ENCODE data around the gene LARP4B.

Gene LARP4B

GRCh38 chr10:759898-760477, 171.5 kb downstream of the LARP4B start:
- Histone ChIP-seq H3K79me2 (ENCODE audit: low read length) (no peaks in the 10 kb centered on the region), H3K4me2 (ENCODE audit: low read length) (no peak overlapping the region), H2AFZ (ENCODE audit: low read depth, low read length) (no peak overlapping the region), H3K4me1 (ENCODE audit: low read length) (no peaks in the 10 kb centered on the region), H3K27ac (ENCODE audit: low read length) (no peak overlapping the region), H4K20me1 (ENCODE audit: insufficient read depth, low read length) (no peaks in the 10 kb centered on the region), H3K36me3 (replicated peaks; ENCODE audit: low read depth, low read length) (no peaks in the 10 kb centered on the region), H3K9ac (ENCODE audit: low read length) (no peak overlapping the region), H3K4me3 (ENCODE audit: low read length) (no peak overlapping the region), H3K9me3 (ENCODE audit: insufficient read depth, low read length) (no peaks in the 10 kb centered on the region), H3K27me3 (ENCODE audit: low read depth, low read length) (no peaks in the 10 kb centered on the region; the same call in 1 of the 2 replicates)
- TF ChIP-seq CTCF (IDR thresholded peaks at IDR 0.05; ENCODE audit: low read depth, low read length) (no peak), EZH2phosphoT487 (IDR thresholded peaks at IDR 0.05; ENCODE audit: low read depth) (no peak)
